H9 (cell line): ENCODE measurements around the gene NEK5. TPM values are rescaled to one million over a fixed set of nuclear protein-coding genes. Genes with fewer than 3 reads are reported as not detected.

Experiments
- DNase-seq: peaks from one replicate; pipeline ENCODE4 v3.0.0-alpha.2; 2017
- H2AFZ ChIP-seq: one replicate; pipeline ENCODE4 v1.6.1; 2013; ENCODE audit warnings: mild to moderate bottlenecking, low read length, control low read depth, moderate library complexity
- H2AK5ac ChIP-seq: 2 replicates; pipeline ENCODE4 v1.6.1; 2013; ENCODE audit warnings: low read length, control low read depth, mixed read lengths; ENCODE audit not compliant: insufficient read length
- H2BK120ac ChIP-seq: one replicate; pipeline ENCODE4 v1.6.1; 2013; ENCODE audit warnings: low read depth, mild to moderate bottlenecking, low read length, control low read depth, inconsistent platforms; ENCODE audit not compliant: poor library complexity, severe bottlenecking
- H2BK12ac ChIP-seq: 2 replicates; pipeline ENCODE4 v1.6.1; 2013; ENCODE audit warnings: low read length, control low read depth, mixed read lengths, low read depth; ENCODE audit not compliant: insufficient read length
- H2BK15ac ChIP-seq: 2 replicates; pipeline ENCODE4 v1.6.1; 2013; ENCODE audit warnings: low read depth, low read length, control low read depth
- H2BK20ac ChIP-seq: one replicate; pipeline ENCODE4 v1.6.1; 2013; ENCODE audit warnings: low read depth, mild to moderate bottlenecking, low read length, control low read depth, inconsistent platforms; ENCODE audit not compliant: poor library complexity, severe bottlenecking
- H2BK5ac ChIP-seq: 2 replicates; pipeline ENCODE4 v1.6.1; 2013; ENCODE audit warnings: low read length, control low read depth, mixed read lengths; ENCODE audit not compliant: insufficient read length
- H3K14ac ChIP-seq: 2 replicates; pipeline ENCODE4 v1.6.1; 2013; ENCODE audit warnings: low read length, control low read depth; ENCODE audit not compliant: insufficient read depth
- H3K18ac ChIP-seq: 2 replicates; pipeline ENCODE4 v1.6.1; 2013; ENCODE audit warnings: low read depth, mild to moderate bottlenecking, mixed read lengths, low read length, control low read depth; ENCODE audit not compliant: insufficient read length
- H3K23ac ChIP-seq: 2 replicates; pipeline ENCODE4 v1.6.1; 2013; ENCODE audit warnings: low read length, control low read depth, mixed read lengths, low read depth; ENCODE audit not compliant: insufficient read length
- H3K23me2 ChIP-seq: 2 replicates; pipeline ENCODE4 v1.6.1; 2013; ENCODE audit warnings: low read depth, mild to moderate bottlenecking, mixed read lengths, low read length, control low read depth; ENCODE audit not compliant: insufficient read length, poor library complexity, severe bottlenecking
- H3K27ac ChIP-seq: 2 replicates; pipeline ENCODE4 v1.5.1; 2013; ENCODE audit warnings: low read length, control low read depth, mixed read lengths, low read depth; ENCODE audit not compliant: insufficient read length
- H3K27me3 ChIP-seq: 2 replicates; pipeline ENCODE4 v1.6.1; 2013; ENCODE audit warnings: low read length, control low read depth, inconsistent platforms; ENCODE audit not compliant: insufficient read depth
- H3K4ac ChIP-seq: 2 replicates; pipeline ENCODE4 v1.6.1; 2013; ENCODE audit warnings: low read depth, mild to moderate bottlenecking, control low read depth, inconsistent platforms, low read length, moderate library complexity
- H3K4me1 ChIP-seq: 2 replicates; pipeline ENCODE4 v1.6.1; 2013; ENCODE audit warnings: low read length, control low read depth, inconsistent platforms; ENCODE audit not compliant: insufficient read depth
- H3K4me2 ChIP-seq: 2 replicates; pipeline ENCODE4 v1.6.1; 2013; ENCODE audit warnings: low read length, control low read depth, mixed read lengths; ENCODE audit not compliant: insufficient read length, insufficient read depth
- H3K56ac ChIP-seq: 2 replicates; pipeline ENCODE4 v1.6.1; 2013; ENCODE audit warnings: low read depth, mild to moderate bottlenecking, mixed read lengths, low read length, control low read depth; ENCODE audit not compliant: insufficient read length
- H3K79me1 ChIP-seq: 2 replicates; pipeline ENCODE4 v1.6.1; 2013; ENCODE audit warnings: low read depth, mild to moderate bottlenecking, moderate library complexity, low read length, control low read depth, inconsistent platforms; ENCODE audit not compliant: insufficient read depth, poor library complexity, severe bottlenecking
- H3K79me2 ChIP-seq: 2 replicates; pipeline ENCODE4 v1.6.1; 2013; ENCODE audit warnings: low read length, control low read depth, inconsistent platforms; ENCODE audit not compliant: insufficient read depth
- H3K9ac ChIP-seq: 2 replicates; pipeline ENCODE4 v1.6.1; 2013; ENCODE audit warnings: low read length, control low read depth, mixed read lengths; ENCODE audit not compliant: insufficient read length; ENCODE audit errors: extremely low read depth
- H3K9me3 ChIP-seq: one replicate; pipeline ENCODE4 v1.6.1; 2013; ENCODE audit warnings: low read depth, low read length, inconsistent platforms; ENCODE audit not compliant: control insufficient read depth
- H3T11ph ChIP-seq: one replicate; pipeline ENCODE4 v1.6.1; 2013; ENCODE audit warnings: mild to moderate bottlenecking, low read length, control low read depth, inconsistent platforms
- H4K20me1 ChIP-seq: one replicate; pipeline ENCODE4 v1.6.1; 2013; ENCODE audit not compliant: control insufficient read depth, insufficient read length, insufficient read depth
- H4K5ac ChIP-seq: 2 replicates; pipeline ENCODE4 v1.6.1; 2013; ENCODE audit warnings: low read depth, mild to moderate bottlenecking, mixed read lengths, low read length, control low read depth; ENCODE audit not compliant: insufficient read length
- H4K8ac ChIP-seq: replicated peaks from 2 replicates; pipeline ENCODE4 v1.6.1; 2013; ENCODE audit warnings: low read length, control low read depth, mixed read lengths, low read depth; ENCODE audit not compliant: insufficient read length
- H4K91ac ChIP-seq: 2 replicates; pipeline ENCODE4 v1.6.1; 2013; ENCODE audit warnings: low read depth, mild to moderate bottlenecking, moderate library complexity, mixed read lengths, low read length, control low read depth; ENCODE audit not compliant: insufficient read length
- H3K27ac Mint-ChIP-seq, 3 experiments: 2 replicates in 2 of 3; 3 replicates in 1 of 3; pipeline ENCODE4 v1.8.0; 2020 to 2021; ENCODE audit warnings: mixed read lengths in 3 of 3, mild to moderate bottlenecking in 1 of 3, moderate library complexity in 1 of 3
- H3K27me3 Mint-ChIP-seq: 2 replicates; pipeline ENCODE4 v1.8.0; 2021; ENCODE audit warnings: low read depth, mild to moderate bottlenecking, moderate library complexity, mixed read lengths
- H3K36me3 Mint-ChIP-seq, 3 experiments: 2 replicates in 2 of 3; 3 replicates in 1 of 3; pipeline ENCODE4 v1.8.0; 2020 to 2021; ENCODE audit warnings: low read depth in 3 of 3, mixed read lengths in 3 of 3; ENCODE audit not compliant: insufficient read depth in 1 of 3
- H3K4me1 Mint-ChIP-seq, 2 experiments: 2 replicates each; pipeline ENCODE4 v1.8.0; 2020; ENCODE audit warnings: mixed read lengths in 2 of 2
- H3K4me3 Mint-ChIP-seq, 2 experiments: 2 replicates in 1 of 2; 3 replicates in 1 of 2; pipeline ENCODE4 v1.8.0; 2020 to 2021; ENCODE audit warnings: mild to moderate bottlenecking in 2 of 2, mixed read lengths in 2 of 2, moderate library complexity in 1 of 2
- H3K9me3 Mint-ChIP-seq, 2 experiments: 2 replicates in 1 of 2; 3 replicates in 1 of 2; pipeline ENCODE4 v1.8.0; 2020; ENCODE audit warnings: mild to moderate bottlenecking in 2 of 2, mixed read lengths in 2 of 2, moderate library complexity in 1 of 2
- total RNA-seq: library from RNA; stranded (reverse); gene quantifications from 2 replicates; pipeline ENCODE4 v1.2.1, GENCODE V29; 2021
- TF ChIP-seq, protein P1 (sequence below): fragments of 200-600 bp; sonication (generic); conservative IDR thresholded peaks from 3 replicates; pipeline ENCODE4 v1.8.0; 2021; ENCODE audit warnings: antibody characterized with exemption, mild to moderate bottlenecking

The NEK5 gene
- total RNA-seq, 1 experiment from 2014 or later = 0.26 TPM

DNA sequence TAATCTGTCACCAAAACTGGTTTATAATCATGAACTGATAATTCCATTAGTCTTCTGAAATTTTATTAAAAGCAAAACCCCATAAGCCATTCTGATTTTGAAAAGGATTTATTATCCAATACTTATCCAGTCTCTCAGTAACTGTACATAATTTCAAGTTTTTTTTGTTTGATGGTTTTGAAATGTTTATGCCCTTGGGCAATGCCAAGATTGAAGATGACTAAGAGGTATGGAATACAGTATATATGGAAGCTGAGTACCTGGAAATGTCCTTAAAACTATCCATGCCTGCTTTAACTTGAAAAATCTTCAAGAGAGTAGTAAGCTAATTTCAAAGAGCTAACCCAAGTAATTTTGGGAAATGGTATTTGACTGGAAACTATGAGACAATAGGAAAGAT is 1.8 kb upstream of the NEK5 start:
- Histone ChIP-seq H3K4me2 (no peak overlapping the region), H3K4me1 (no peaks in the 10 kb centered on the region), H3K14ac (no peak overlapping the region), H2BK120ac (no peak overlapping the region), H3K9ac (no peak overlapping the region), H3K79me1 (no peaks in the 10 kb centered on the region), H2BK12ac (no peak overlapping the region), H3K4ac (no peak overlapping the region), H4K5ac (no peak overlapping the region), H2AK5ac (no peak overlapping the region), H4K20me1 (no peaks in the 10 kb centered on the region), H3K79me2 (no peaks in the 10 kb centered on the region), H2BK15ac (no peak overlapping the region), H3T11ph (no peak overlapping the region), H3K18ac (no peak overlapping the region), H3K27me3 (no peaks in the 10 kb centered on the region; the same call in 1 of the 2 replicates), H2AFZ (no peak overlapping the region), H3K23ac (no peak overlapping the region), H4K91ac (no peak overlapping the region), H4K8ac (no peak overlapping the region), H3K9me3 (peaks cover 4% of the 10 kb centered on the region), H3K27ac (no peak overlapping the region), H2BK20ac (no peak overlapping the region), H2BK5ac (no peak overlapping the region), H3K23me2 (peaks cover 8% of the 10 kb centered on the region), H3K56ac (no peak overlapping the region)
- Mint-ChIP-seq H3K4me1 (peaks cover 17 to 21% of the 10 kb centered on the region in 2 experiments), H3K27me3 (peaks cover 11% of the 10 kb centered on the region), H3K4me3 (no peak overlapping the region), H3K9me3 (peaks cover 0 to 3% of the 10 kb centered on the region in 2 experiments; a peak in 1 of 5 replicates), H3K27ac (no peak overlapping the region), H3K36me3 (peaks cover 18 to 33% (median 24%) of the 10 kb centered on the region in 3 experiments)
- TF ChIP-seq, protein P1, sequence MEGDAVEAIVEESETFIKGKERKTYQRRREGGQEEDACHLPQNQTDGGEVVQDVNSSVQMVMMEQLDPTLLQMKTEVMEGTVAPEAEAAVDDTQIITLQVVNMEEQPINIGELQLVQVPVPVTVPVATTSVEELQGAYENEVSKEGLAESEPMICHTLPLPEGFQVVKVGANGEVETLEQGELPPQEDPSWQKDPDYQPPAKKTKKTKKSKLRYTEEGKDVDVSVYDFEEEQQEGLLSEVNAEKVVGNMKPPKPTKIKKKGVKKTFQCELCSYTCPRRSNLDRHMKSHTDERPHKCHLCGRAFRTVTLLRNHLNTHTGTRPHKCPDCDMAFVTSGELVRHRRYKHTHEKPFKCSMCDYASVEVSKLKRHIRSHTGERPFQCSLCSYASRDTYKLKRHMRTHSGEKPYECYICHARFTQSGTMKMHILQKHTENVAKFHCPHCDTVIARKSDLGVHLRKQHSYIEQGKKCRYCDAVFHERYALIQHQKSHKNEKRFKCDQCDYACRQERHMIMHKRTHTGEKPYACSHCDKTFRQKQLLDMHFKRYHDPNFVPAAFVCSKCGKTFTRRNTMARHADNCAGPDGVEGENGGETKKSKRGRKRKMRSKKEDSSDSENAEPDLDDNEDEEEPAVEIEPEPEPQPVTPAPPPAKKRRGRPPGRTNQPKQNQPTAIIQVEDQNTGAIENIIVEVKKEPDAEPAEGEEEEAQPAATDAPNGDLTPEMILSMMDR = no peak
- DNase-seq = no peak
